ENCODE data around the gene KREMEN1. TPM values are rescaled to one million over a fixed set of nuclear protein-coding genes. Genes with fewer than 3 reads are reported as not detected.
A peak's percentile ranks its signal among the peaks of the same experiment; 100 is the strongest.

Gene KREMEN1
- total RNA-seq, 1 donor from 2014 or later, result 14.0 TPM

DNA sequence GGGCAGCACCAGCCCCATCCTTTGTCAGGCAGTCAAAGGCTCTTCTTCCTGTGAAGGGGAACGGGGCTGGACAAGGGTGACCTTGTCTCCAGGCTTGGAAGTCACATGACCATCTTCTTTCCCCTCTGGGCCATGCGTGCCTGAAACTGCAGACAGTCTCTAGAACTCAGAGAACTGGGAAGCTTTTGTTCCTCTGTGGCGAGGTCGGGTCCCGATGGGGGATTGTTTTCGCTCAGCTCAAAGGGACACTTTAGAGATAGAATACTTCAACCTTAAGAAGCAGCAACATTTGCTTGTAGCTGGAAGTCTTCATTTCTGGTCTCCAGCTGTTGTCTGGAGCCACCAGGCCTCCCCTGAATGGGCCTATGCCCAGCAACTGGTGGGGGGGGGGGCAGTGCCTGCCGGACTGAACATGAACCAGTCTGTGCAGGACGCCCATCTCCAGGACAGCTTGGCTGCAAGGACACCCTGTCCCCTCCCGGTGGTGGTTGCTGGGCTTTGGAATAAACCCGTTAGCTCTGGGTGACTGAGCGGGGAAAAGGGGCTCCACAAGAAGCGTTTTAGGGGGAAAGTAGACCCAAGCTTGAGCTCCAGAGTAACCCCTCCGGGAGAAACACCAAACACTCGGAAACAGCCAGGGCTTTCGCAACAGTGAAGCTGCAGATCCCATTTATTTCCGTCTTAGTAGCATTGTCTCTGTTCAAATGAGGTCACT is 77.2 kb downstream of the KREMEN1 start:
- no peak for DNase-seq (ENCODE audit: low spot score)

- no peak for DNase-seq (ENCODE audit: low spot score)
Observed at GRCh38 chr22:29150701-29151100, 77.9 kb downstream of the KREMEN1 start.

- DNase-seq (ENCODE audit: low spot score), result no peak
Observed at GRCh38 chr22:29151316-29151715, 78.5 kb downstream of the KREMEN1 start.

- peak; percentile 46 for DNase-seq (ENCODE audit: low spot score)
Observed at GRCh38 chr22:29152045-29152953, 79.5 kb downstream of the KREMEN1 start.

DNA sequence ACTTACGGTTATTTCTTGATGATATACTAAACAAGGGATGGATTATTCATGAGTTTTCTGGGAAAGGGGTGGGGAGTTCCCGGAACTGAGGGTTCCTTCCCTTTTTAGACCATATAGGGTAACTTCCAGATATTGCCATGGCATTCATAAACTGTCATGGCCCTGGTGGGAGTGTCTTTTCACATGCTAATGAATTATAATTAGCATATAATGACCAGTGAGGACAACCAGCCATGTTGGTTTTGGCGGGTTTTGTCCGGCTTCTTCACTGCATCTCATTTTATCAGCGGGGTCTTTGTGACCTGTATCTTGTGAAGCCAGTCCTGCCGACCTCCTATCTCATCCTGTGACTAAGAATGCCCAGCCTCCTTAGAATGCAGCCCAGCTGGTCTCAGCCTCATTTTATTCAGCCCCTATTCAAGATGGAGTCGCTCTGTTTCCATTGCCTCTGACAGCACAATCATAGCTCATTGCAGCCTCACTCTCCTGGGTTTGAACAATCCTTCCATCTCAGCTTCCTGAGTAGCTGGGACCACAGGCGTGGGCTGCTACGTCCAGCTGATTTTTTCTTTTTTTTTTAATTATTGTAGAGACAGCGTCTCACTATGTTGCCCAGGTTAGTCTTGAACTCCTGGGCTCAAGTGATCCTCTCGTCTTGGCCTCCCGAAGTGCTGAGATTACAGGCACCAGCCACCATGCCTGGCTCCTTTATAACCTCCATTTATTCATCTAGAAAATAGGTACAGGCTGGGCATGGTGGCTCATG is 80.3 kb downstream of the KREMEN1 start:
- peak; percentile 36 for DNase-seq (ENCODE audit: low spot score)

DNA sequence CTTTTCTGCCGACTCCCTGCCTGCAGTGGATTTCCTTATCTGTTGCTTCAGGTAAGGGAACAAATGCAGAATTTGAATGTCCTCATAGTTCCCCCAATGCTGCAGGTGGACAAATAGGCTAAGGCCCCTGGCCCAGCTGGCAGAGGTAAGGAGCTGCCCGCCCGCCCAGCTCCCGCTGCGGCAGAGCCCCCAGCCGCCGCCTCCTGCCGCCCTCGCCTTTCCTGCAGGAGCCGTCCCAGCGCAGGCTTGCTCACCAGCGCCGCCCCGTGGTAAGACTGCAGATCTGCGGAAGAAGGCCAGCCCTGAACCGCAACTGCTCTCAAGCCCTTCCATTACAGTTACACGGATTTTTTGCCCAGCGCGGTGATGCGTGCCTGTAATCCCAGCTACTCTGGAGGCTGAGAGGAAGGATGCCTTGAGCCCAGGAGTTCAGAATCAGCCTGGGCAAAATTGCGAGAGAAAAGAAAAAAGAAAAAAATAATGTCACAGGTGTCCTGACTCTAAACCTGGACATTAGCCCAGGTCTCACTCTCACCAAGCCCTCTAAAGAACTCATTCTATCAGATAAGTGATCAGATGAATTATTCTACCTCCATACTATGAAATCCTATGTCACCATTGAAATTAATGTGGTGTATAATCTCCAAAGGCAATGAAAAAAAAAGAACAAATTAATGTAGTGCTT is 81.7 kb downstream of the KREMEN1 start:
- DNase-seq (ENCODE audit: low spot score), result peak; percentile 67

GRCh38 chr22:29155966-29156365 is 83.1 kb downstream of the KREMEN1 start:
- DNase-seq (ENCODE audit: low spot score), result no peak

DNA sequence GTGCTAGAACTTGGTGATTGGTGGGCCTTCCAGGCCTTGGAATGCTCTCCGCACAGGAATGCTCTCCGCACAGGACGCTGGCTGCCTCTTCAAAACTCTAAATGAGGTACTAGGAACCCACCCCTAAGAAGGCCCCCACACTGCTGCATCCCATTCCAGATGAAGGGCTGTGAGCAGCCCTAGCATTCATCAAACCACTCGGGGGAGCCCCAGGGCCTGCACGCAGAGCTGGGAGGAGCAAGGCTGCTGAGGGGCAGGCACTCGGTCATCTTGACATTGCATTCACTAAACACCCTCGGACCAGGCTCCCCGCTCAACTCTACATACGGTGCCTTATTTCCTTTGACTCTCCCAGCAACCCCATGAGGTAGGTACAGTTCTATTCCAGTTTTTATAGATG is 83.7 kb downstream of the KREMEN1 start:
- DNase-seq (ENCODE audit: low spot score), result no peak

DNA sequence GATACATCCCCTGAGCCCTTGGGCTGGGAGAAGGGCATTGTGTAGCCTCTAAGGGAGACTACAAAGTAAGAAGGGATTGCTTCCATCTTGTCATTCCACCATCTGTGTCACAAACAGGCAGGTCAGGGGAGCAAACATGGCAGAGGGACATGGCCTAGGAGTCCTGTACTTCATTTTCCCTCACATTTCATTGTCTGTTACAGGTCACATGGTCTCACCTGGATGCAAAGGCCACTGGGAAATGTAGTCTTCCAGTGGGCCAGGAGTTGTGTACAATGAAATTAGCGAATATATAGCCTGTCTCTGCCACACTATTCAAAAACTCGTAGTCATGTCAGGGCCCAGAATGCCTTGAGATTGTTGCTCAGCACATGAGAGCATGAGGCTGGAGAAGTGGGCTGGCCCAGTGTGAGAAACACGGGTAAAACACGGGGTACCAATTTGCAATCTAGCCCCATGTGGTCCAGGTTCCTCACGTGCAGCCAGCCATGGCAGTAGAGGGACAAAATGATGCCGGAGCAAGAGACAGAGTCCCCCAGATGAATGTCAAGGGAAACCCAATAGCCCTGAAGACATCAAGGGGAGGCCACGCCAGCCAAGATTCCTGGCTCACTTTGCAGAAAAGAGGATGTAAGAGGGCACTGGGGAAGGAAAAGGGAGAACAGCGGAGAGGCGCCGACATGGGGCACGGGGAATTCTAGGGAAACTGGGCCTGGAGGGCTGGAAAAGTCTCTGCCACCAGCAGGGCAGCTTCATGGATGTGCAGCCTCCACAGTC is 85.1 kb downstream of the KREMEN1 start:
- no peak for DNase-seq (ENCODE audit: low spot score)

GRCh38 chr22:29158546-29158945 is 85.7 kb downstream of the KREMEN1 start:
- DNase-seq (ENCODE audit: low spot score), result no peak

GRCh38 chr22:29163808-29164207 is 91.0 kb downstream of the KREMEN1 start:
- DNase-seq (ENCODE audit: low spot score), result no peak

GRCh38 chr22:29165321-29166060 is 92.7 kb downstream of the KREMEN1 start:
- DNase-seq (ENCODE audit: low spot score), result no peak

- DNase-seq (ENCODE audit: low spot score), result no peak
Observed at GRCh38 chr22:29166180-29166579, 93.3 kb downstream of the KREMEN1 start.

DNA sequence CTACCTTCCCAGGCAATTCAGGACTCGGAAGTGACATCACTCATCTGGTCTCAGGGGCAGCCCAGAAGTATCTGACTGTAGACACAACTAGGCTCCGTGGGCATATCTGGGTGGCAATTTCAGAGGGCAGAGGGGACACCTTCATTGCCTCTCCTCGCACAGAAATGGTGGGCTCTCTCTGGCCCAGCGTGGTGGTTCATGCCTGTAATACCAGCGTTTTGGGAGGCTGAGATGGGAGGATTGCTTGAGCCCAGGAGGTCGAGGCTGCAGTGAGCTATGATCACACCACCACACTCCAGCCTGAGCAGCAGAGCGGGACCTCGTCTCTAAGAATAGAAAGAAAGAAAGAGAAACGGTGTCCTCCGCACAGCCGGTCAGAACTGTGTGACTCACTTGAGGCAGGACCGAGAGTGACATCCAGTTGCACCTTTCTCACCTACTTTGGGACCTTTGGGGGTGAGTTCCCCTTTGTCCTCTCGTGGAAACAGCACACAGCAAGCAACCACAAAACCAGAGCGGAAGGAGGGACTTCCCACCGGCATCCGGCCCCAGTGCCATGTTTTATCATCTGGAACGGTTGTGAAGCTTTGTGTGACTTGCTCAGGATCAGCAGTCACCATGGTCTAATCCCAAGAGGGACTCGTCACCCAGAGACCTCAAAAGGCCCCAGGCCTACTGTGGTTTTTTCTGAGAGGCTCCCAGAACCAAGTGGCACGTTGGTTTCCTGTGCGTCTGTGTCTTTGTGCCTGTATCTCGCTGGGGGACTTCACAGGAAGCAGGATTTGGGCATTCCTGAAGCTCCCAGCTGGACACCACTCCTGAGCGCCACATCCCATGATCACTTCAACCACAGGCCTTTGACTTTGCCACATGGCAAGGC is 94.4 kb downstream of the KREMEN1 start:
- DNase-seq (ENCODE audit: low spot score), result no peak

- no peak for DNase-seq (ENCODE audit: low spot score)
Observed at GRCh38 chr22:29171721-29172120, 98.9 kb downstream of the KREMEN1 start.

- DNase-seq (ENCODE audit: low spot score), result no peak
Observed at GRCh38 chr22:29172216-29172615, 99.4 kb downstream of the KREMEN1 start.

- no peak for DNase-seq (ENCODE audit: low spot score)
Observed at GRCh38 chr22:29175312-29175835, 102.5 kb downstream of the KREMEN1 start.

GRCh38 chr22:29183971-29184848 is 111.4 kb downstream of the KREMEN1 start:
- DNase-seq (ENCODE audit: low spot score), result no peak
